Motor neuron (in vitro differentiated cells): ENCODE results near the gene RPS6KA4. TPM values are rescaled to one million over a fixed set of nuclear protein-coding genes. Genes with fewer than 3 reads are reported as not detected.
A peak's percentile ranks its signal among the peaks of the same experiment; 100 is the strongest.
"Not testable (repeated sequence)": the region's sequence is repeated elsewhere in the genome, so short reads cannot be mapped to it uniquely, and the experiment has no call there.

Experiments
- ATAC-seq, 8 experiments: fragments of 200-7000 bp; cut with Tn5 transposase; replicated peaks in 6 of 8; 2 replicates each; pipeline ENCODE4 v1.8.0; 2021; ENCODE audit warnings: mild to moderate bottlenecking in 8 of 8, moderate library complexity in 8 of 8
- H3K27ac ChIP-seq, 2 donors: fragments of 250-450 bp; sonication (Bioruptor Pico); 2 replicates each; pipeline ENCODE4 v1.9.0; 2021; ENCODE audit warnings: antibody characterized with exemption in 2 of 2, mild to moderate bottlenecking in 2 of 2, moderate library complexity in 1 of 2
- H3K4me1 ChIP-seq, 2 donors: fragments of 250-450 bp; sonication (Bioruptor Pico); replicated peaks in 1 of 2; 2 replicates each; pipeline ENCODE4 v1.6.1; 2021; ENCODE audit warnings: antibody characterized with exemption in 2 of 2, mild to moderate bottlenecking in 2 of 2, moderate library complexity in 1 of 2
- H3K4me3 ChIP-seq, 5 donors: fragments of 250-450 bp; sonication (Bioruptor Pico); 2 replicates each; pipeline ENCODE4 v1.9.0; 2021; ENCODE audit warnings: antibody characterized with exemption in 5 of 5, mild to moderate bottlenecking in 5 of 5, moderate library complexity in 4 of 5
- WGBS, 10 experiments: fragments of 450-650 bp; shearing (Covaris generic); methylation state at CpG; one replicate each; pipeline ENCODE4 v1.0.0; 2022; 5-methylcytosine and 5-hydroxymethylcytosine counted together
- in situ Hi-C, 9 experiments: fragments of 400-800 bp; cut with MboI; loops; one replicate each; pipeline ENCODE4 v1.15.0; 2021; ENCODE audit warnings: low sequenced_read_pairs in 9 of 9, low pct_unique_long_range_greater_than_20kb in 2 of 9; ENCODE audit not compliant: unreplicated experiment in 9 of 9
- total RNA-seq, 8 experiments: library from RNA; unstranded; fragments of 300-600 nt; gene quantifications; 2 replicates each; pipeline versions ENCODE4 v1.2.3 to v1.2.4, GENCODE V29; 2022

Gene RPS6KA4
- total RNA-seq, 8 experiments from 2014 or later = 5.0 to 48.1 (median 12.3) TPM

DNA sequence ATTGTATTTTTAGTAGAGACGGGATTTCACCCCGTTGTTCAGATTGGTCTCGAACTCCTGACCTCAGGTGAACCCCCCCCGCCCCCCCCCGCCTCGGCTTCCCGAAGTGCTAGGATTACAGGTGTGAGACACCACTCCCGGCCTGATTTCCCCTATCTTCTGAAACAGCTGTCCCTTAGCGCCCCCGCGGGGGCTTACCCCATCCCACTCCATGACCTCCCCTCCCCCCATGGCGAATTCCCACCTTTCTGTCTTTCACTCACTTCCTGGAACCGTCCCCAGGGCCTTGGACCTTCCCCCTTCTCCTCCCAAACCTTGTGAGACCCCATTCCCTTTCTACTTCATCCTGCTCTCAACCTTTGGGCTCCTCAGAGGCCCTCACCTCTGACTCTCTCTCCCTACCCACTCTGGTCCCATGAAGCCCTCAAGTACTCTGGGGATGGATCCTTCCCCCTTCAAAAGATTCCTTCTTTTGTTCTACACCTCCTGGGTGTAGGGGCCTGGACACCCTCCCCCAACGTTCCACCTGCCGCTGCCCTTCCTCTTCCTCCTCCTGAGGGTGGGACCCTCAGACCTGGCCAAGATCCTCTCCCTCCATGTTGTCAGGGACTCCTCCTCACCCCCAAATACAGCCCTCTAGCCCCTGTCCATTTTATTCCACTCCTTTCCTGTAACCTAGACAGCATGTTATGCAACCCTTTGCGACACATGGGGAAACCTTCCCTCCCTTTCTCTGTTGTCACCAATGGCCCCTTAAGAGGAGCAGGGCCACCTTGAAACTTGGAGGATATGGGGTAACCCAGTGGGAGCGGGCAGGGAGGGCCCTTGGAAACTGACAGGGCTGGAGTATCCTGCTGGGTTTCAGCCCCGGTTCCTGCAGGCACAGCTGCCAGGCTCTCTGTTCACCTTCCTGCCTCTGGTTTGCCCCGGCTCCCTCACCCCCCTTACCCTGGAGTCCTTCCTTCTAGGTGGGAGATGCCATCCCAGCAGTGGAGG lies 39.9 kb upstream of the RPS6KA4 start:
- Histone ChIP-seq H3K4me1 (peaks cover 11 to 12% of the 10 kb centered on the region in 2 donors), H3K27ac (peak overlapping the region; percentile 99), H3K4me3 (peak overlapping the region; percentile 43 to 84 (median 57))
- no peak for ATAC-seq
- in situ Hi-C loops = no loop called here
- WGBS, 10 experiments = 50 to 100% (median 78%) methylated on average over 1 to 5 of the region's 19 CpGs; no CpG with 5 or more reads in 5 of the 10 experiments

DNA sequence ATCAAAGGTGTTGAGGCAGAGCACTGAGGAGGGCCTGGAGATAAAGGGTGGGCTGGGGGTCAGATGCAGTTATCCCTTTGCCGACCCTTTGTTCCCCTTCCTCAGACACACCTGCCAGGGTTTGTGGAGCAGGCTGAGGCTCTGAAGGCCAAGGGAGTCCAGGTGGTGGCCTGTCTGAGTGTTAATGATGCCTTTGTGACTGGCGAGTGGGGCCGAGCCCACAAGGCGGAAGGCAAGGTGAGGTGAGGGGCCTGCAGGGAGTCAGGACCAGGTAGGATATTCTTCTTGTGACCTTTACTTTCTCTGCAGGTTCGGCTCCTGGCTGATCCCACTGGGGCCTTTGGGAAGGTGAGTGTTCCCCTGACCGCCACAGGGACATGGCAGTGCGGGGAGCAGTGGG lies 38.4 kb upstream of the RPS6KA4 start:
- in situ Hi-C loops = no loop called here
- H3K4me3 ChIP-seq = no peak overlapping the region
- no peak for ATAC-seq
- H3K27ac ChIP-seq = no peak overlapping the region
- WGBS, 10 experiments = 88 to 100% (median 93%) methylated on average over 2 to 6 of the region's 7 CpGs; no CpG with 5 or more reads in 6 of the 10 experiments
- peaks cover 11 to 12% of the 10 kb centered on the region in 2 donors for H3K4me1 ChIP-seq

DNA sequence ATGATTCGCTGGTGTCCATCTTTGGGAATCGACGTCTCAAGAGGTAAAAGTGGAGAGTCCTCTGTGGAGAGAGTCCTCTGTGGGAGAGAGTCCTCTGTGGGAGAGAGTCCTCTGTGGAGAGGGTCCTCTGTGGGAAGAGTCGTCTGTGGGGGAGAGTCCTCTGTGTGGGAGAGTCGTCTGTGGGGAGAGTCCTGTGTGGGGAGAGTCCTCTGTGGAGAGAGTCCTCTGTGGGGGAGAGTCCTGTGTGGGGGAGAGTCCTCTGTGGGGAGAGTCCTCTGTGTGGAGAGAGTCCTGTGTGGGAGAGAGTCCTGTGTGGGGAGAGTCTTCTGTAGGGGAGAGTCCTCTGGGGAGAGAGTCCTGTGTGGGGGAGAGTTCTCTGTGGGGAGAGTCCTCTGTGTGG lies 37.9 kb upstream of the RPS6KA4 start:
- H3K4me3 ChIP-seq = no peak overlapping the region
- peaks cover 11 to 12% of the 10 kb centered on the region in 2 donors for H3K4me1 ChIP-seq
- ATAC-seq = no peak
- in situ Hi-C loops = no loop called here
- WGBS, 10 experiments = 80 to 95% (median 92%) methylated on average over 1 to 3 of the region's 5 CpGs; no CpG with 5 or more reads in 6 of the 10 experiments
- H3K27ac ChIP-seq = no peak overlapping the region

DNA sequence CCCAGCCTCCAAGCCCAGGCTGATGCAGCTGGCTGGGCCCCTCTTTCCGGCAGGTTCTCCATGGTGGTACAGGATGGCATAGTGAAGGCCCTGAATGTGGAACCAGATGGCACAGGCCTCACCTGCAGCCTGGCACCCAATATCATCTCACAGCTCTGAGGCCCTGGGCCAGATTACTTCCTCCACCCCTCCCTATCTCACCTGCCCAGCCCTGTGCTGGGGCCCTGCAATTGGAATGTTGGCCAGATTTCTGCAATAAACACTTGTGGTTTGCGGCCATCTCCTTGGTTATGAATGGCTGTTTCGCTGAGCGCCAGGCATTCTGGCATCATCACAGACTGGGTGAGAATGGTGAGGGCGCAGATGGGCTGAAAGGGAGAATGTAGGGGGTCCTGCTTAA lies 37.4 kb upstream of the RPS6KA4 start:
- no peak overlapping the region for H3K27ac ChIP-seq
- H3K4me1 ChIP-seq = peaks cover 9% of the 10 kb centered on the region in 2 donors
- in situ Hi-C loops = no loop called here
- ATAC-seq = no peak
- WGBS, 10 experiments = 80 to 100% (median 100%) methylated on average over 1 to 4 of the region's 5 CpGs; no CpG with 5 or more reads in 5 of the 10 experiments
- H3K4me3 ChIP-seq = no peak overlapping the region

DNA sequence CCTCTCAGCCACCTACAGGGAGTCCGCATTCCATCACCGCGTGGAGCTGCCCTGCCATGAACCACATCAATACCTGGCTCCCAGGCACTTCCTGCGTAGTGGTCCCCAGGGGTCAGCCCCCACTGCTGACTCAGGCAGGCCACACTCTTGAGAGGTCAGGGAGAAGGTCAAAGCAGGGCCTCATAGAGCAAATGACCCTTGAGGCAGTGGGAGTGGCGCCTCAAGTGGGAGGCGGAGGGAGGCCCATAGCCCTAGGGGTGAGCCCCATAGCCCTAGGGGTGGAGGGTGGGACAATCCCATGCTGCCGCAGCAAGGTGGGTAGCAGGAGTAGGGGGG lies 36.1 kb upstream of the RPS6KA4 start:
- no peak overlapping the region for H3K27ac ChIP-seq
- peaks cover 6 to 7% of the 10 kb centered on the region in 2 donors for H3K4me1 ChIP-seq
- in situ Hi-C loops = no loop called here
- whole genome bisulfite sequencing, 10 experiments = 64% methylated on average over 5 of the region's 7 CpGs; no CpG with 5 or more reads in 9 of the 10 experiments
- no peak for ATAC-seq
- no peak overlapping the region for H3K4me3 ChIP-seq

DNA sequence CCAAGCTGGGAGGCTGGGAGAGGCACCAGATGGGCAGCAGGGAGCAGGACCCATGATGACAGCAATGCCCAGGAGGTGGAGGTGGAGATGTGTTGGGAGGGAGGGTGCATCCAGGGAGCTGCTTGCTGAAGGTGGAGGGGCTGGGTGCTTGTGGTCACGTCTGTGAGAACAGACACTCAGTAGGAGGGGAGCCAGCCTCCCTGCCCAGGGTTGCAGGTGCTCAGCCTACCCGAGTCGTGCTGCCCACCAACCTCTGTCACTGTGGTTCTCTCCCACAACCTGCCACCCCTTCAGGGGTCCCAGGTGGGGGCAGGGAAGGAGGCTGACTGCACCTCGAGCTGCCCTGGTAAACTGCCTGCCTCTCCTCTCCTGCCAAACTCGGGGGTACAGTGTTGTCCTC lies 35.6 kb upstream of the RPS6KA4 start:
- ATAC-seq = peak in 2 of 8 experiments; percentile 1 to 5
- H3K27ac ChIP-seq = no peak overlapping the region
- in situ Hi-C loops = no loop called here
- WGBS, 10 experiments = 33 to 50% (median 40%) methylated on average over 1 to 2 of the region's 5 CpGs; no CpG with 5 or more reads in 7 of the 10 experiments
- H3K4me1 ChIP-seq = peaks cover 6 to 7% of the 10 kb centered on the region in 2 donors
- no peak overlapping the region for H3K4me3 ChIP-seq

DNA sequence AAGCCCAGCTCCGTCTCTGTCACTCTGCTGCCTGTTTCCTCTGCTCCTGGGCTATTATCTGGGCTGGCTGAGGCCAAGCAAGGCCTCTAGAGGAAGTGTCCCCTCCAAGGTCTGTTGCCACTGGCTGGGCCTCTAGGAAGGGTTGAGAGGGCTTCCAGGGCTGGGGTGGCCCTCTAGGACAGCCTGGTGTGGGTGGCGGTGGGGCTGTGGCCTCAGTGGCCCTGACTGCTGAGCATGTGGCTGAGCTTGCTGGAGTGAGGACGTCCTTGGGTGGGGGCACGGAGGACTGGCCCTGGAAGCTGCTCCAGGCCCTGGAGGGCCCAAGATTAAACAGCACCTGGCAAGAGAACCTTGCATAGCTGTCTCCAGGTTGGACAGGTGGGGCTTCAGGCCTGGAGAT lies 35.0 kb upstream of the RPS6KA4 start:
- WGBS, 10 experiments = 100% methylated on average over 3 of the region's 4 CpGs; no CpG with 5 or more reads in 9 of the 10 experiments
- H3K4me3 ChIP-seq, H3K4me1 ChIP-seq, H3K27ac ChIP-seq, in situ Hi-C loops: not testable (repeated sequence)
- peak in 2 of 8 experiments; percentile 7 to 11 for ATAC-seq

DNA sequence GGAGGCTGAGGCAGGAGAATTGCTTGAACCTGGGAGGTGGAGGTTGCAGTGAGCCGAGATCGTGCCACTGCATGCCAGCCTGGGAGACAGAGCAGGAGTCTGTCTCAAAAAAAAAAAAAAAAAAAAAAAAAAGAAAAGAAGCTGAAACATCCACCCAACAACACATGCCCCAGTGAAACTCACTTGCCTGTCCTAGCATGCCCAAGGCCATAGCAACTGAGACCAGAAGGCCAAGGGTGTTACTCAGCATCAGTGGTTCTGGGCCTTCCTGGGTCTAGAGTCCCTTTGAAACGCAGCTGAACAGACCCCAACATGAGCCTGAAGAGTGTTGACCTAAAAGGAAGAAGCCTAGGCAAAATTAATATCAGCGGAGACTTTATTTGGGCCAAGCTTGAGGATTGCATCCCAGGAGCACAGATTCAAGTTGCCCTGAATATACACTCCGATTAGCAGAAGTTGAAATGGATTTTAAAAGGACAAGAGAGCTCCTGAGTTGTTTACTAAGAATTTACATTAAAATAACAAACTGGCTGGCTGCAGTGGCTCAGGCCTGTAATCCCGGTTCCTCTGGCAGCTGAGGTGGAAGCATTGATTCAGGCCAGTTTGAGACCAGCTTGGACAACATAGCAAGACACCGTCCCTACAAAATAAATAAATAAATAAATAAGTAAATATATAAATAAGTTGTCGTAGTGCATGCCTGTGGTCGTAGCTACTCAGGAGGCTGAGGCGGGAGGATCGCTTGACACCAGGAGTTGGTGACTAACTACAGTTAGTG lies 34.1 kb upstream of the RPS6KA4 start:
- peak in 4 of 8 experiments; percentile 2 to 34 (median 4) for ATAC-seq
- WGBS, 10 experiments = 71 to 92% (median 86%) methylated on average over 2 to 9 of the region's 11 CpGs; no CpG with 5 or more reads in 1 of the 10 experiments
- Histone ChIP-seq H3K4me1 (no peaks in the 10 kb centered on the region), H3K4me3 (no peak overlapping the region), H3K27ac (no peak overlapping the region)
- in situ Hi-C loops = no loop called here

DNA sequence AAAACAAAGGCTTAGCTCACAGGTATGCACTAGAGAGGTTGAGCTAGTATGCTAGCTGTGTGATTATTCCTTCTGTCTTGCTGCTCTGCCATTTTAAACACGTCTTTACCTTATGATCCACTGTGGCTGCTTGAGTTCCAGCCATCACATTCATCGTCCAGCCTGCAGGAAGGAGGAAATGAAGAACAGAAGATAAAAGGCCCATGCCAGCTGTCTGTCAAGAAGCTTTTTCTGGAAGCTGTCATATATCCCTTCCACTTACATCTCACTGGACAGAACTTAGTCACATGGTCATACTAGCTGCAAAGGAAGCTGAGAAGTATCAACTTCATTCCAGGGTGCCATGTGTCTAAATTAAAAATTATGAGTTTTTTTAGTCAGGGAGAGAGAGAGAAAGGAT lies 31.6 kb upstream of the RPS6KA4 start:
- no peaks in the 10 kb centered on the region for H3K4me1 ChIP-seq
- 88 to 100% (median 98%) methylated on average over 1 to 2 of the region's 2 CpGs; no CpG with 5 or more reads in 4 of the 10 experiments for WGBS, 10 experiments
- no peak for ATAC-seq
- in situ Hi-C loops = no loop called here
- H3K27ac ChIP-seq = no peak overlapping the region
- H3K4me3 ChIP-seq = no peak overlapping the region

DNA sequence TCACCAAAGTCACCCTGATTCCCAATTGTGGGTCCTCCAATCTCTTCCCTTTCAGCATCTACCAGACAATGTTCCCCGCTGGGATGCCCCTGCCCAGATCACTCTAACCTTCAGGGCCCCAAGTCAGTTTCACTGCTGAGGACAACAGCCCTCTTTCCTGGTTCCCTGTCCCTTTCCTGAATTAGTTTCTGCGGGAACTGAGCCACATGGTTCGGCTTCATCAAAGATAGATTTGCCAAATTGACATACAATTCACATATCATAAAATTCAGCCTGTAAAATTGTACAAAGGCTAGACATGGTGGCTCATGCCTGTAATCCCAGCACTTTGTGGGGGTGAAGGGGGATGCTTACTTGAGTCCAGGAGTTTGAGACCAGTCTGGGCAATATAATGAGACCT lies 31.0 kb upstream of the RPS6KA4 start:
- WGBS, 10 experiments = 63 to 100% (median 100%) methylated on average over 1 to 3 of the region's 3 CpGs; no CpG with 5 or more reads in 3 of the 10 experiments
- Histone ChIP-seq H3K27ac (no peak overlapping the region), H3K4me1 (no peaks in the 10 kb centered on the region), H3K4me3 (no peak overlapping the region)
- in situ Hi-C loops = no loop called here
- ATAC-seq = no peak

DNA sequence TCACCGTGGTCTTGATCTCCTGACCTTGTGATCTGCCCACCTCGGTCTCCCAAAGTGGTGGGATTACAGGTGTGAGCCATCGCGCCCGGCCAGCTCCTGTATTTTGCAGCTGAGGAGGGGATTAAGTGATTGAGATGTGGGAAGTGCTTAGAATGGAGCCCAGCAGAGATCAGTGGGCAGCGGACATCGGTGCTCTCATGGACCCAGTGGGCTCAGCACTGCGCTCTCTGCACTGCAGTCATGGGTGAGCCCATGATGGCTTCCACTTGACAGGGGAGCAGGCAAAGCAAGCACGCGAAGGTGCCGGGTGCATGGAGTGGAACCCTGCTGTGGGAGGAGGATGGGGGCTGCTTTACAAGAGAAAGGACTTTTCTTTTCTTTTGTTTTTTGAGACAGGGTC lies 28.1 kb upstream of the RPS6KA4 start:
- Histone ChIP-seq H3K4me1 (peaks cover 8% of the 10 kb centered on the region in 2 donors), H3K4me3 (no peak overlapping the region), H3K27ac (no peak overlapping the region)
- in situ Hi-C loops = no loop called here
- no peak for ATAC-seq
- 24 to 100% (median 100%) methylated on average over 1 to 3 of the region's 11 CpGs; no CpG with 5 or more reads in 4 of the 10 experiments for WGBS, 10 experiments

DNA sequence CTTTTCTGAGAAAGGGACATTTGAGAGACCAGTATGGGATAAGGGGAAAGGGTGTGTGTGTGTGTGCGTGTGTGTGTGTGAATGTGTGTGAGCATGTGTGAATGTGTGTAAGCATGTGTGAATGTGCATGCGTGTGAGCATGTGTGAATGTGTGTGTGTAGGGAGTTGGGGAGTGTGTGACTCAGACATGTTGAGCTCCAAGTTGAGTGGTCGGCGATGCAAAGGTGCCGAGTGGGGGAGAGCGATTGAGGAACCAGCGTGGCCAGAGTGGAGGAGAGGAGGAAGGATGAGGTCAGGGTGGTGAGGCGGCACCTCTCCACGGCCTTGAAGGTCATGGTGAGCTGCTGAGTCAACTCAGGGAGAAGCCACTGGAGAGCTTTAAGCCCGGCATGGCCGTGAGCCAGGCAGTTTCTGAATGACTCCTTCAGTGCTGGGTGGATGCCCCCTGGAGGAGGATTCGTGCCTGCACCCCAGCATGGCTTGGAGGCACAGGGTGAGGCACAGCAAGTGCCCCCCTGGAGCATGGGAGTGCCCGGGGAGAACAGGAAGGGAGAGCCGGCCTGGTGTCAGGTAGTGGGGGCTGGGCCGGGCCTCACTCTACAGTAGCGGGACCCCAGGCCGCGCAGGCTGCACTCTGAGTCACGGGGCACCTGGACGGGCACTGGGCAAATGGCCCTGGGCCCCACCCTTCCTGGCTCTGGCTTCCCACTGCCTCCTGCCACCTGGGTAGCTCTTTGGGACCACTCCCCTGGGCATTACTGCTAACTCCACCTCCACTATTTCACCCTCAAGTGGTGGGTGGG lies 27.2 kb upstream of the RPS6KA4 start:
- Histone ChIP-seq H3K4me3 (no peak overlapping the region), H3K27ac (no peak overlapping the region), H3K4me1 (peaks cover 8% of the 10 kb centered on the region in 2 donors)
- peak in 6 of 8 experiments; percentile 4 to 86 (median 54) for ATAC-seq
- WGBS, 10 experiments = 6 to 86% (median 42%) methylated on average over 1 to 12 of the region's 20 CpGs; no CpG with 5 or more reads in 2 of the 10 experiments
- in situ Hi-C loops = no loop called here
